NT2/D1 (cell line): ENCODE results near the gene MMP26.

ENCODE experiments used
- SUZ12 ChIP-seq: IDR thresholded peaks from 2 replicates; pipeline ENCODE4 v1.6.1; 2011; ENCODE audit not compliant: insufficient read length, insufficient read depth; ENCODE audit errors: extremely low read depth
- YY1 ChIP-seq: IDR thresholded peaks from 2 replicates; pipeline ENCODE4 v1.6.1; 2011; ENCODE audit not compliant: insufficient read length, insufficient read depth

DNA sequence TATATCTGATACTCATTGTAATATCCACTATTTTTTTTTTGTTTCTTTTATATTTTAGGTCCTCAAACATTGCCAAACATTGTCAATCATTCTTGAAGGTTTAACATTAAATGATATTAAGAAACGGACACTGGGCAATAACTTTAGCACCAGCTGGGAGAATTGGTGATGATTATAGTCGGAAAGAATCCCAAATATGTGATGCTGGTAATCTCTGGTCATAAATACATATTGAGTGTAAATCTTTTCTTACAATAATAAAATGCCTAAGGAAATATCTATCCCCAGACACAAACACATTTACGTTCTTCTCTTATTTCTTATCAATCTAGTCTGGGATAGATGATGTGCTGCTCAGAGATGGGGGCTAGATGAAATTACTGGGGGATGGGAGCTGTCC is 32.1 kb upstream of the MMP26 start:
- TF ChIP-seq YY1 = no peak
- TF ChIP-seq SUZ12 = no peak
